Measurements from ENCODE around the gene TCP11. TPM values are rescaled to one million over a fixed set of nuclear protein-coding genes. Genes with fewer than 3 reads are reported as not detected.

The TCP11 gene
- 1 to 10 TPM in 1 of 2 donors, under 1 TPM in 1; 0.67 to 1.7 TPM for total RNA-seq
- under 1 TPM; 0.16 to 0.45 TPM for polyA plus RNA-seq
- long read RNA-seq, donor 1, result 0 reads
- long read RNA-seq, donor 2, result 0 reads
- long read RNA-seq, donor 3, result 0 reads
- long read RNA-seq, donor 4, result 0 reads
- long read RNA-seq, donor 5, result 0 reads

DNA sequence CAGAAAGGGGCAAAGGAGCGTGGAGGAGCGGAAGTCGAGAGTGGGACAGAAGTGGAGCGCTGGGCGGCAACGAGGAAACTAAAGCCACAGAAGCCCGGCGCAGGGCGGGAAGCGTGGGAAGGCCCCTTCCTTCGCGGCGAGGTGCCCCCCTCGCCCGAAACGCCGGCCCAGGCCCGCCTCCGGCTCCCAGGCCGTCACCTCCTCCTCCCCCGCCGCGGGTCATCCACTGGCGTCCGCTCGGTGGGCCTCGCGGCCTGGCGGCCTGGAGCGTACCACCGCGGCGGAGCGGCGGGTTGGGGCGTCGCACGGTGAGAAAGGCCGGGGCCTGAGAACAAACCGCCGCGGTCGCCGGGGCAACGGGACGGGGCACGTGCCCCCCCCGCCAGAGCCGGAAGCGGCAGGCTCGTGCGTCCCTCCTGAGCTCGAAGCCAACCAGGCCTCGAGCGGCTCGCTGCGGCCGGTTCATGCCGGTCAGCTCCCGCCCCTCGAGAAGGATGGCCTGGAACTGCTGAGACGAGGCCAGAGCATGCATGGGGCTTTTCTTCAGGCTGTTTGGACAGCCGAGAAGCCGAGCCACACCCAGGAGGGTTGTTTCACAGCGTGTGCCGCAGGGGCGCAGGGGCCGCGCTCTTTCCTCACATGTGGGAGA is at the start of gene TCP11:
Gene TCP11, minus strand, starts transcription at position 333 of the 649 bp plus-strand sequence. CDS start 469 bp downstream, outside the sequence.
- ATAC-seq (ENCODE audit: insufficient read depth, low FRiP score) (no peak), DNase-seq (peak in 2 of 3 donors; percentile 59 to 63)
- Histone ChIP-seq H3K27ac (ENCODE audit: low read depth in 1 of 2, low read length in 1 of 2) (no peak within 1 kb of the TSS), H3K9ac (ENCODE audit: insufficient read depth in 1 of 2, low read length in 2 of 2) (no peak within 1 kb of the TSS), H3K9me3 (ENCODE audit: control insufficient read depth in 4 of 4, insufficient read depth in 3 of 4, low read length in 3 of 4) (no peaks in the 10 kb centered on the region), H3K4me1 (ENCODE audit: control insufficient read depth in 5 of 5, insufficient read depth in 5 of 5, low read length in 5 of 5) (peaks cover 0 to 3% (median 0%) of the 10 kb centered on the region in 5 donors), H3K4me3 (no peak within 1 kb of the TSS), H3K36me3 (ENCODE audit: control insufficient read depth in 4 of 4, insufficient read depth in 4 of 4, low read length in 4 of 4) (no peaks in the 10 kb centered on the region), H3K27me3 (ENCODE audit: control insufficient read depth in 3 of 3, insufficient read depth in 3 of 3, low read length in 2 of 3) (no peaks in the 10 kb centered on the region)
- TF ChIP-seq, protein P1, sequence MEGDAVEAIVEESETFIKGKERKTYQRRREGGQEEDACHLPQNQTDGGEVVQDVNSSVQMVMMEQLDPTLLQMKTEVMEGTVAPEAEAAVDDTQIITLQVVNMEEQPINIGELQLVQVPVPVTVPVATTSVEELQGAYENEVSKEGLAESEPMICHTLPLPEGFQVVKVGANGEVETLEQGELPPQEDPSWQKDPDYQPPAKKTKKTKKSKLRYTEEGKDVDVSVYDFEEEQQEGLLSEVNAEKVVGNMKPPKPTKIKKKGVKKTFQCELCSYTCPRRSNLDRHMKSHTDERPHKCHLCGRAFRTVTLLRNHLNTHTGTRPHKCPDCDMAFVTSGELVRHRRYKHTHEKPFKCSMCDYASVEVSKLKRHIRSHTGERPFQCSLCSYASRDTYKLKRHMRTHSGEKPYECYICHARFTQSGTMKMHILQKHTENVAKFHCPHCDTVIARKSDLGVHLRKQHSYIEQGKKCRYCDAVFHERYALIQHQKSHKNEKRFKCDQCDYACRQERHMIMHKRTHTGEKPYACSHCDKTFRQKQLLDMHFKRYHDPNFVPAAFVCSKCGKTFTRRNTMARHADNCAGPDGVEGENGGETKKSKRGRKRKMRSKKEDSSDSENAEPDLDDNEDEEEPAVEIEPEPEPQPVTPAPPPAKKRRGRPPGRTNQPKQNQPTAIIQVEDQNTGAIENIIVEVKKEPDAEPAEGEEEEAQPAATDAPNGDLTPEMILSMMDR (IDR thresholded peaks at IDR 0.05; ENCODE audit: control extremely low read depth, extremely low read depth), result no peak
- 28 to 29% methylated on average over 62 to 69 of the region's 69 CpGs for WGBS, 2 donors

DNA sequence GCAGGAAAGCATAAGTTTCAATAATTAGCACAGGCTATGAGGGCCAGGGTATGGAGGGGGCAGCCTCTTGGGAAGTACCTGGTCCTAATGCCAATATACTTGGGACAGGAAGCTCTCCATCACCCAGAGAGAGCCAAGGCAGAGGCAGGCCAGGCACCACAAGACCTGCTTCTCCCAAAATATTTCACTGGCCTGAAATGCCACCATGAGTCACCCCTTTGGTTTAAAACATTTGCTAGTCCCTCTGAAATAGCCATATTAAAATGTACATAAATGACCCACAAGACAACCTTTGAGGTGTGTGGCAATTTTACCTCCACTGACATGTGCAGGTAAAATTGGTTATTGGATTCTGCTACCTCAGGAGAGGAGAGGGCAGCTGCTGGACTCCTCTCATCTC is 49.2 kb upstream of the TCP11 start:
- H3K9me3 ChIP-seq (ENCODE audit: control insufficient read depth in 4 of 4, insufficient read depth in 3 of 4, low read length in 3 of 4), result no peaks in the 10 kb centered on the region

DNA sequence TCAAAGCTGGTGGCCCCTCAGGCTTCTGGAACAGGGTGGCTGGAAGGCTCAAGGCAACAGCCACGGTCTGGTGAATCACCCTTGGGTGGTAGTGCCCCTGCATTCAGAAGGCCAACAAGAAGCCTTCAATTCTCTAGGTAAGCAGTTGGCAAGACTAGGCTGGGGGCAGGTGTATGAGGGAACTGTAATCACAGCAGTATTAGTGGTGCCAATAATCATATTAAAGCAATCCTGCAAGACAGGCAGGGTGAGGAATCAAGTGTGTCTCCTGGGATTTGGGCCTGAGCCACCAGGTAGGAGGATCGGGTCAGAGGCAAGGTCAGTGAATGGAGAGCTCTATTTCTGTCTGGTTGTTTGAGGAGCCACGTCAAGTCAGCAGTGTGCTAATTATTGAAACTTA is 47.7 kb upstream of the TCP11 start:
- no peak for DNase-seq
- no peak for ATAC-seq (ENCODE audit: insufficient read depth, low FRiP score)
- H3K9ac ChIP-seq (ENCODE audit: insufficient read depth in 1 of 2, low read length in 2 of 2), result no peak overlapping the region
- no peak overlapping the region for H3K4me3 ChIP-seq
- 77 to 90% methylated on average over 3 of the region's 3 CpGs for WGBS, 2 donors
- no peaks in the 10 kb centered on the region for H3K9me3 ChIP-seq (ENCODE audit: control insufficient read depth in 4 of 4, insufficient read depth in 3 of 4, low read length in 3 of 4)
- TF ChIP-seq, protein P1 (IDR thresholded peaks at IDR 0.05; ENCODE audit: control extremely low read depth, extremely low read depth), result no peak
- H3K27ac ChIP-seq (ENCODE audit: low read depth in 1 of 2, low read length in 1 of 2), result no peak overlapping the region
- H3K36me3 ChIP-seq (ENCODE audit: control insufficient read depth in 4 of 4, insufficient read depth in 4 of 4, low read length in 4 of 4), result no peaks in the 10 kb centered on the region
- peaks cover 0 to 13% (median 3%) of the 10 kb centered on the region in 5 donors for H3K4me1 ChIP-seq (ENCODE audit: control insufficient read depth in 5 of 5, insufficient read depth in 5 of 5, low read length in 5 of 5)
- no peaks in the 10 kb centered on the region for H3K27me3 ChIP-seq (ENCODE audit: control insufficient read depth in 3 of 3, insufficient read depth in 3 of 3, low read length in 2 of 3)

More for the DNA sequence above, 49.2 kb upstream of the TCP11 start:
- no peak overlapping the region for H3K27ac ChIP-seq (ENCODE audit: low read depth in 1 of 2, low read length in 1 of 2)
- no peaks in the 10 kb centered on the region for H3K27me3 ChIP-seq (ENCODE audit: control insufficient read depth in 3 of 3, insufficient read depth in 3 of 3, low read length in 2 of 3)
- DNase-seq (no peak), ATAC-seq (ENCODE audit: insufficient read depth, low FRiP score) (no peak)
- no peak overlapping the region for H3K9ac ChIP-seq (ENCODE audit: insufficient read depth in 1 of 2, low read length in 2 of 2)
- TF ChIP-seq, protein P1 (IDR thresholded peaks at IDR 0.05; ENCODE audit: control extremely low read depth, extremely low read depth), result no peak
- no peak overlapping the region for H3K4me3 ChIP-seq
- H3K36me3 ChIP-seq (ENCODE audit: control insufficient read depth in 4 of 4, insufficient read depth in 4 of 4, low read length in 4 of 4), result no peaks in the 10 kb centered on the region
- H3K4me1 ChIP-seq (ENCODE audit: control insufficient read depth in 5 of 5, insufficient read depth in 5 of 5, low read length in 5 of 5), result peaks cover 0 to 8% (median 0%) of the 10 kb centered on the region in 5 donors
